DND-41 (cell line): ENCODE data around the gene GLRX.

Source experiments
- ATAC-seq: fragments of 200-7000 bp; cut with Tn5 transposase; 3 replicates; pipeline ENCODE4 v1.9.1; 2021; ENCODE audit warnings: low read depth; ENCODE audit not compliant: insufficient read depth
- DNase-seq: peaks from one replicate; pipeline ENCODE4 v3.0.0-alpha.2; 2020
- H2AFZ ChIP-seq: 2 replicates; pipeline ENCODE4 v1.6.0; 2012; ENCODE audit warnings: low read depth, low read length
- H3K27ac ChIP-seq: 2 replicates; pipeline ENCODE4 v1.5.1; 2012; ENCODE audit warnings: low read length, inconsistent platforms
- H3K27me3 ChIP-seq: fragments of 200-600 bp; sonication (generic); 2 replicates; pipeline ENCODE4 v1.6.0; 2012; ENCODE audit warnings: low read length, mild to moderate bottlenecking, inconsistent platforms; ENCODE audit not compliant: insufficient read depth, poor library complexity
- H3K36me3 ChIP-seq: 2 replicates; pipeline ENCODE4 v1.5.1; 2012; ENCODE audit warnings: low read length, inconsistent platforms; ENCODE audit not compliant: insufficient read depth
- H3K4me1 ChIP-seq: 2 replicates; pipeline ENCODE4 v1.5.1; 2012; ENCODE audit warnings: mild to moderate bottlenecking, low read length; ENCODE audit not compliant: insufficient read depth
- H3K4me2 ChIP-seq: 2 replicates; pipeline ENCODE4 v1.6.0; 2012; ENCODE audit warnings: mild to moderate bottlenecking, moderate library complexity, low read length, inconsistent platforms; ENCODE audit not compliant: insufficient read depth
- H3K4me3 ChIP-seq, 2 experiments: fragments of 200-600 bp in 1 of 2; shearing (Covaris generic) in 1 of 2; 2 replicates each; pipeline ENCODE4 v1.5.1; 2012 to 2016; ENCODE audit warnings: inconsistent platforms in 2 of 2, low read length in 2 of 2, mild to moderate bottlenecking in 2 of 2, low read depth in 1 of 2, moderate library complexity in 1 of 2
- H3K79me2 ChIP-seq: 2 replicates; pipeline ENCODE4 v1.6.0; 2012; ENCODE audit warnings: low read length, inconsistent platforms; ENCODE audit not compliant: insufficient read depth
- H3K9ac ChIP-seq: 2 replicates; pipeline ENCODE4 v1.6.0; 2012; ENCODE audit warnings: low read depth, mild to moderate bottlenecking, inconsistent platforms, low read length, moderate library complexity
- H3K9me3 ChIP-seq: 2 replicates; pipeline ENCODE4 v1.5.1; 2012; ENCODE audit warnings: low read length, moderate library complexity, mild to moderate bottlenecking, inconsistent platforms; ENCODE audit not compliant: insufficient read depth, severe bottlenecking
- H4K20me1 ChIP-seq: 2 replicates; pipeline ENCODE4 v1.6.0; 2012; ENCODE audit warnings: low read length; ENCODE audit not compliant: insufficient read depth
- CTCF ChIP-seq: IDR thresholded peaks from 2 replicates; pipeline ENCODE4 v1.5.1; 2012; ENCODE audit warnings: borderline replicate concordance, low read length, moderate library complexity, mild to moderate bottlenecking; ENCODE audit not compliant: poor library complexity, severe bottlenecking; ENCODE audit errors: extremely low read depth
- EZH2 ChIP-seq: IDR thresholded peaks from 3 replicates; pipeline ENCODE4 v1.6.1; 2012; ENCODE audit warnings: borderline replicate concordance, low read depth, mild to moderate bottlenecking, moderate library complexity, low read length, inconsistent platforms; ENCODE audit not compliant: severe bottlenecking

Gene GLRX

GRCh38 chr5:95858661-95859595 lies 36.4 kb upstream of the GLRX start:
- H3K27me3 ChIP-seq = no peaks in the 10 kb centered on the region
- peak; percentile 98 for ATAC-seq
- peak overlapping the region; percentile 61 for H2AFZ ChIP-seq
- peak overlapping the region; percentile 58 for H3K27ac ChIP-seq
- TF ChIP-seq EZH2 (no peak), CTCF (peak; percentile 99)
- H3K4me3 ChIP-seq = peak overlapping the region in 1 of 2 experiments; percentile 38; a peak in 2 of 4 replicates
- H3K36me3 ChIP-seq = no peaks in the 10 kb centered on the region
- H3K9me3 ChIP-seq = no peaks in the 10 kb centered on the region
- H3K9ac ChIP-seq = peak overlapping the region; percentile 26; the same call in 1 of the 2 replicates
- no peaks in the 10 kb centered on the region for H3K79me2 ChIP-seq
- H3K4me1 ChIP-seq = peaks cover 35% of the 10 kb centered on the region
- peak overlapping the region; percentile 57 for H3K4me2 ChIP-seq
- no peaks in the 10 kb centered on the region for H4K20me1 ChIP-seq
- DNase-seq = peak; percentile 92

GRCh38 chr5:95858023-95858461 lies 35.5 kb upstream of the GLRX start:
- Histone ChIP-seq H3K4me1 (peaks cover 29% of the 10 kb centered on the region), H3K4me3 (no peak overlapping the region), H3K79me2 (no peaks in the 10 kb centered on the region), H3K27ac (no peak overlapping the region), H4K20me1 (no peaks in the 10 kb centered on the region), H3K9ac (no peak overlapping the region), H3K27me3 (no peaks in the 10 kb centered on the region), H3K4me2 (no peak overlapping the region), H3K36me3 (no peaks in the 10 kb centered on the region), H2AFZ (no peak overlapping the region; the same call in 1 of the 2 replicates), H3K9me3 (no peaks in the 10 kb centered on the region)
- DNase-seq (no peak), ATAC-seq (no peak)
- TF ChIP-seq EZH2 = no peak
- no peak for TF ChIP-seq CTCF

GRCh38 chr5:95857185-95857945 lies 34.8 kb upstream of the GLRX start:
- Histone ChIP-seq H3K79me2 (no peaks in the 10 kb centered on the region), H3K4me3 (no peak overlapping the region), H3K36me3 (no peaks in the 10 kb centered on the region), H3K27ac (no peak overlapping the region), H3K4me2 (no peak overlapping the region), H3K27me3 (no peaks in the 10 kb centered on the region), H2AFZ (no peak overlapping the region; the same call in none of the 2 replicates), H3K4me1 (peaks cover 27% of the 10 kb centered on the region), H3K9ac (no peak overlapping the region), H4K20me1 (no peaks in the 10 kb centered on the region), H3K9me3 (no peaks in the 10 kb centered on the region)
- no peak for TF ChIP-seq CTCF
- TF ChIP-seq EZH2 = no peak
- DNase-seq (no peak), ATAC-seq (no peak)
